Heart right ventricle (tissue), 16 donors: ENCODE data around the gene PDZK1IP1. TPM values are rescaled to one million over a fixed set of nuclear protein-coding genes. Genes with fewer than 3 reads are reported as not detected.
A peak's percentile ranks its signal among the peaks of the same experiment; 100 is the strongest.

ENCODE experiments used
- ATAC-seq, 8 donors: fragments of 200-7000 bp; cut with Tn5 transposase; one replicate each; pipeline ENCODE4 v1.9.1; 2020; ENCODE audit warnings: mild to moderate bottlenecking in 8 of 8, moderate library complexity in 8 of 8, moderate number of reproducible peaks in 1 of 8
- DNase-seq, 2 donors: peaks; one replicate each; pipeline ENCODE4 v3.0.0-alpha.2; 2020
- H3K27ac ChIP-seq, 10 donors: fragments of 200-600 bp; sonication (generic) in 2 of 10; one replicate each; pipeline versions ENCODE4 v1.5.0 to v1.8.0; 2020 to 2022; ENCODE audit warnings: mild to moderate bottlenecking in 3 of 10
- H3K27me3 ChIP-seq, 7 donors: fragments of 200-600 bp; one replicate each; pipeline ENCODE4 v1.8.0; 2021 to 2022; ENCODE audit warnings: mild to moderate bottlenecking in 2 of 7
- H3K36me3 ChIP-seq, 9 donors: fragments of 200-600 bp; sonication (generic) in 1 of 9; one replicate each; pipeline versions ENCODE4 v1.5.0 to v1.8.0; 2020 to 2022; ENCODE audit warnings: mild to moderate bottlenecking in 2 of 9
- H3K4me1 ChIP-seq, 9 donors: fragments of 200-600 bp; sonication (generic) in 1 of 9; one replicate each; pipeline versions ENCODE4 v1.5.0 to v1.8.0; 2020 to 2022; ENCODE audit warnings: mild to moderate bottlenecking in 4 of 9
- H3K4me3 ChIP-seq, 10 donors: fragments of 200-600 bp; sonication (generic) in 2 of 10; one replicate each; pipeline versions ENCODE4 v1.5.0 to v1.8.0; 2020 to 2022; ENCODE audit warnings: mild to moderate bottlenecking in 7 of 10, moderate library complexity in 2 of 10
- H3K9me3 ChIP-seq, 11 donors: fragments of 200-600 bp in 10 of 11; sonication (generic) in 2 of 11; one replicate each; pipeline versions ENCODE4 v1.5.0 to v1.8.0; 2013 to 2022; ENCODE audit warnings: mild to moderate bottlenecking in 2 of 11, control low read depth in 1 of 11, moderate library complexity in 1 of 11
- WGBS, 2 donors: extraction: QIAGEN DNeasy Blood & Tissue Kit; methylation state at CpG; one replicate each; pipeline ENCODE4 v1.1.7; 2013; ENCODE audit warnings: inconsistent platforms in 1 of 2; 5-methylcytosine and 5-hydroxymethylcytosine counted together
- intact Hi-C, 10 donors: fragments of 100-400 bp; cut with DNase I; formaldehyde crosslinking; loops; one replicate each; pipeline versions ENCODE4 v1.11.1 to v1.14.2; 2022
- polyA plus RNA-seq, 2 donors: library from polyadenylated mRNA; stranded (reverse); fragments of 200-250 nt; gene quantifications; one replicate each; pipeline ENCODE4 v1.2.3, GENCODE V29; 2013
- total RNA-seq, 10 donors: library from RNA; stranded (reverse); fragmentation: NEBNext Ultra II Directional in 3 of 10; extraction: Animal tissue kit (Norgen Biotek cat#: 25700) in 3 of 10; gene quantifications; one replicate each; pipeline versions ENCODE4 v1.2.1 to v1.2.4, GENCODE V29; 2021 to 2023
- TF ChIP-seq, protein P1 (sequence below), 9 donors: fragments of 200-600 bp; sonication (generic) in 2 of 9; IDR thresholded peaks; one replicate each; pipeline versions ENCODE4 v1.5.0 to v1.8.0; 2021 to 2022; ENCODE audit warnings: antibody characterized with exemption in 9 of 9, mild to moderate bottlenecking in 5 of 9, moderate library complexity in 1 of 9
- donor health status: Arrhythmogenic right ventricular cardiomyopathy.
- donor health status: ischemic (EF 13 %, LVEDD 7.1; RV severe dilation, severe dysfunction).
- donor health status: healthy with polysubstance abuse.
- donor health status: DM: no; HTN: yes; CAD: no.
- donor health status: DM: no; HTN: no; CAD: no.
- donor health status: ischemic (EF 25% LVEDD 6.9; RV normal size, moderate dysfunction).
- donor health status: ischemic (EF 25% LVEDD 5.7; RV mildly dilated, moderate dysfunction).
- donor health status: healthy.
- donor health status: DM: yes; HTN: yes; CAD: no.
- donor health status: Ischemic cardiomyopathy.
- donor health status: ischemic (EF 35%, LVEDD 5.7; RV mildly dilated, moderate dysfunction).
- donor health status: nonischemic (EF 11% LVEDD 7.7; RV severe dilation, severe dysfunction).
- donor health status: DM: yes; HTN: yes; CAD: no.
- donor health status: PGD.
- donor health status: ischemic (EF 29% LVEDD 5.4; RV normal size, mild dysfunction).
- donor health status: nonischemic (EF 23%, LVEDD 6.1; RV moderate dilation, normal function).

PDZK1IP1 gene
- total and polyA plus RNA-seq, 12 donors, result 0.23 to 0.78 (median 0.48) TPM; not detected in 8

- peaks cover 31 to 99% (median 96%) of the 10 kb centered on the region in 7 donors for H3K27me3 ChIP-seq
- H3K9me3 ChIP-seq, result no peaks in the 10 kb centered on the region
- ATAC-seq, result no peak
- intact Hi-C loops, result no loop called here
- H3K36me3 ChIP-seq, result no peaks in the 10 kb centered on the region
- DNase-seq, result no peak
- WGBS, 2 donors, result 49 to 59% methylated on average over 7 of the region's 7 CpGs
- peak overlapping the region in 4 of 10 donors; percentile 70 to 95 (median 92) for H3K27ac ChIP-seq
- H3K4me1 ChIP-seq, result peaks cover 7 to 60% (median 42%) of the 10 kb centered on the region in 9 donors
- TF ChIP-seq, protein P1, sequence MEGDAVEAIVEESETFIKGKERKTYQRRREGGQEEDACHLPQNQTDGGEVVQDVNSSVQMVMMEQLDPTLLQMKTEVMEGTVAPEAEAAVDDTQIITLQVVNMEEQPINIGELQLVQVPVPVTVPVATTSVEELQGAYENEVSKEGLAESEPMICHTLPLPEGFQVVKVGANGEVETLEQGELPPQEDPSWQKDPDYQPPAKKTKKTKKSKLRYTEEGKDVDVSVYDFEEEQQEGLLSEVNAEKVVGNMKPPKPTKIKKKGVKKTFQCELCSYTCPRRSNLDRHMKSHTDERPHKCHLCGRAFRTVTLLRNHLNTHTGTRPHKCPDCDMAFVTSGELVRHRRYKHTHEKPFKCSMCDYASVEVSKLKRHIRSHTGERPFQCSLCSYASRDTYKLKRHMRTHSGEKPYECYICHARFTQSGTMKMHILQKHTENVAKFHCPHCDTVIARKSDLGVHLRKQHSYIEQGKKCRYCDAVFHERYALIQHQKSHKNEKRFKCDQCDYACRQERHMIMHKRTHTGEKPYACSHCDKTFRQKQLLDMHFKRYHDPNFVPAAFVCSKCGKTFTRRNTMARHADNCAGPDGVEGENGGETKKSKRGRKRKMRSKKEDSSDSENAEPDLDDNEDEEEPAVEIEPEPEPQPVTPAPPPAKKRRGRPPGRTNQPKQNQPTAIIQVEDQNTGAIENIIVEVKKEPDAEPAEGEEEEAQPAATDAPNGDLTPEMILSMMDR (IDR thresholded peaks at IDR 0.05), result no peak
- peak overlapping the region in 4 of 10 donors; percentile 59 to 72 (median 64) for H3K4me3 ChIP-seq
These were observed 37.8 kb upstream of the PDZK1IP1 start for GRCh38 chr1:47227341-47228232.

DNA sequence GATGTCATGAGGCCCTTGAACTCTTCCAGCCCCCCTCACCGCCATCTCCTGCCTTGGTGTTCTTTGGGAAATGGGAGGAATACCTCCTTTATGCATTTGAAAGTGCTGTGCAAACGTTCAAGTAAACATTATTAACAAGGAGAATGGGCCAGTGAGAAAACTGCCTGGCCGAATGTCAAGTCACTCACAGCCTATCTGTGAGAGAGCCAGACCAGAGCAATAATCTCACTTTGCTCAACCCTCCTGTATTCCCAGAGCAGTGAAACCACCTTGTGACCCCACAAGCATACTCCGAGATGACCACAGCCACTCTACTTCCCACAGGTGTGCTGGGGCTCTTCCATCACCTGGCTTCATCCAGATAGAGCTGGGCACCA is 37.0 kb upstream of the PDZK1IP1 start:
- ATAC-seq (no peak), DNase-seq (no peak)
- TF ChIP-seq, protein P1 (IDR thresholded peaks at IDR 0.05), result no peak
- no peaks in the 10 kb centered on the region for H3K36me3 ChIP-seq
- H3K27ac ChIP-seq, result peak overlapping the region in 4 of 10 donors; percentile 22 to 62 (median 43)
- intact Hi-C loops, result no loop called here
- peaks cover 7 to 58% (median 42%) of the 10 kb centered on the region in 9 donors for H3K4me1 ChIP-seq
- peak overlapping the region in 2 of 10 donors; percentile 8 to 45 for H3K4me3 ChIP-seq
- H3K9me3 ChIP-seq, result no peaks in the 10 kb centered on the region
- 47 to 61% methylated on average over 4 of the region's 4 CpGs for WGBS, 2 donors
- H3K27me3 ChIP-seq, result peaks cover 28 to 99% (median 89%) of the 10 kb centered on the region in 7 donors

DNA sequence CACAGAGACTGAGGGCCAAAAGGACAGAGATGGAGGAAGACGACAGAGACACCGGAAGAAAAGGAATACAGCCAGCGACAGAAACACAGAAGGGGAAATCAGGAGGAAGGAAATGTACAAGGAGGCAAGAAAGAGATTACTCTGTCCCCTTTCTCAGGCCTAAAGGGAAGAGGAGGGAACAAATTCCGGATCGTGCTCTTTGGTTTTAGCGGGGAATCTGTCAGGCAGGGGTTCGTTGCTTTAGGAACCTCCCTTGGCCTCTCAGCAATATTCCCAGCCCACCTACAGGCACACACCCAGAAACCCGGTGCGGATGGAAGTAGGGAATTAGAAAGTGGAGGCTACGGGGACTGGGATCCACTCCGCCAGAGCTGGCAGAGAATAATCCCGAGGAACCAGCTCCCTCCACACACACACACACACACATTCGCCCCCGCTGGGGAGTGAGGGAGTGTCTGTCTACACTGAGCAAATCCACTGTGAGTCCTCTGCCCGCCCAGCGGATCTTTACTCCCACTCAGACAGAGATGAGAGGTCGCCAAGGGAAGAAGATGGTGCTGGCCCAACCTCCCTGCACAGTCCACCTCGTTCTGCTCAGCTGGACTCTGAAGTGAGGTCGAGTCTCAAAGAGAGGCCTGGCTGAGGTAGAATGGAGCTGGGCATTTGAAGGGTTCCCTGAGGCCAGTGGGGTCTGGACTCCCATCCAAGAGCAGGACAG is 36.4 kb upstream of the PDZK1IP1 start:
- 18 to 21% methylated on average over 19 of the region's 19 CpGs for WGBS, 2 donors
- H3K36me3 ChIP-seq, result no peaks in the 10 kb centered on the region
- ATAC-seq, result no peak
- H3K9me3 ChIP-seq, result no peaks in the 10 kb centered on the region
- H3K4me3 ChIP-seq, result peak overlapping the region in 9 of 10 donors; percentile 30 to 46 (median 37)
- TF ChIP-seq, protein P1 (IDR thresholded peaks at IDR 0.05), result no peak
- no peak for DNase-seq
- H3K27me3 ChIP-seq, result peaks cover 23 to 99% (median 87%) of the 10 kb centered on the region in 7 donors
- H3K4me1 ChIP-seq, result peaks cover 4 to 53% (median 41%) of the 10 kb centered on the region in 9 donors
- peak overlapping the region in 7 of 10 donors; percentile 10 to 62 (median 31) for H3K27ac ChIP-seq
- intact Hi-C loops, result no loop called here

DNA sequence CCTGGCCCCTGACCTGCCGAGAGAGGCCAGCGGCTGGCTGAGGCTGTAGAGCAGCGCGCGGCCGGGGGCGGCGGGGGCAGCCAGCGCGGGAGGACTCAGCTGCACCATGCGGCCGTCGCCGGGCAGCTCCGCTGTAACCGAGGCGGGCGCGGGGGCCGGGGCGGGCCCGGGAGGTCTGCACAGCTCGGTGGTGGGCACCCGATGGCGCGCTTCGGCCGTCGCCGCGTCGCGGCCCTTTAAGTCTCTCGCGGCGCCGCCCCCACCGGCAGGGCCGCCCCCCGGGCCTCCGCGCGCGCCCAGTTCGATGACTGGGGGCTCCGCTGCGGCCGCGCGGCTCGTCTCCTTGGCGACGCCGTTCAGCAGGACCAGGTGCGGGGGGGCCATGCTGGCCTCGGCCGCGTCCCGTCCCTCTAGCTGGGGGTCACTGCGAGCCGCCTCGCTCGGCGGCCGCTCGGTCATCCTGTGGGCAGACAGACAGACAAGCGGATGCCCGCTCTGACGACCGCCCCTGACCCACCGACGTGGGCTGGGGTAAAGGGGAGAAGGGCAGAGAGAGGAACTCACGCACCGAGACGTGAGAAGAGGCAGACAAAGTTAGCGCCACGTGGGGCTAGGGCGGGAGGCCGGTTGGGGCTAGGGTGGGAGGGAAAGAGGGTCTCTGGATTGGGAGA is 35.7 kb upstream of the PDZK1IP1 start:
- H3K27me3 ChIP-seq, result peaks cover 17 to 91% (median 81%) of the 10 kb centered on the region in 7 donors
- peak overlapping the region in 9 of 10 donors; percentile 30 to 46 (median 37) for H3K4me3 ChIP-seq
- no peaks in the 10 kb centered on the region for H3K36me3 ChIP-seq
- TF ChIP-seq, protein P1 (IDR thresholded peaks at IDR 0.05), result no peak
- intact Hi-C loops, result no loop called here
- no peak for DNase-seq
- H3K9me3 ChIP-seq, result no peaks in the 10 kb centered on the region
- WGBS, 2 donors, result 1 to 3% methylated on average over 56 to 79 of the region's 79 CpGs
- H3K27ac ChIP-seq, result peak overlapping the region in 6 of 10 donors; percentile 10 to 62 (median 30)
- peak in 2 of 8 donors; percentile 10 to 18 for ATAC-seq
- peaks cover 4 to 48% (median 34%) of the 10 kb centered on the region in 9 donors for H3K4me1 ChIP-seq
